Ovary (tissue), 10 donors: ENCODE data around the gene USP16. TPM values are rescaled to one million over a fixed set of nuclear protein-coding genes. Genes with fewer than 3 reads are reported as not detected.

Source experiments
- DNase-seq, 5 donors: peaks; one replicate each; pipeline ENCODE4 v3.0.0-alpha.2; 2019 to 2020
- H3K27ac ChIP-seq, 2 donors: fragments of 200-600 bp; one replicate each; pipeline versions ENCODE4 v1.5.1 to v1.8.0; 2019 to 2022
- H3K27me3 ChIP-seq: fragments of 200-600 bp; one replicate; pipeline ENCODE4 v1.8.0; 2022
- H3K36me3 ChIP-seq: fragments of 200-600 bp; sonication (generic); one replicate; pipeline ENCODE4 v1.5.1; 2019
- H3K4me1 ChIP-seq: one replicate; pipeline ENCODE4 v1.8.1; 2013; ENCODE audit warnings: mild to moderate bottlenecking, moderate library complexity; ENCODE audit not compliant: insufficient read depth
- H3K4me3 ChIP-seq: fragments of 200-600 bp; sonication (generic); one replicate; pipeline ENCODE4 v1.5.1; 2017
- H3K9me3 ChIP-seq, 2 donors: fragments of 200-600 bp in 1 of 2; sonication (generic) in 1 of 2; one replicate each; pipeline versions ENCODE4 v1.5.1 to v1.8.1; 2013 to 2019; ENCODE audit warnings: mild to moderate bottlenecking in 1 of 2, moderate library complexity in 1 of 2
- EP300 ChIP-seq: sonication (generic); formaldehyde crosslinking; IDR thresholded peaks from one replicate; pipeline ENCODE4 v1.6.1; 2017; ENCODE audit warnings: antibody characterized with exemption
- POLR2A ChIP-seq: fragments of 450-650 bp; IDR thresholded peaks from one replicate; pipeline ENCODE4 v1.6.1; 2017; ENCODE audit warnings: antibody characterized with exemption, mild to moderate bottlenecking, moderate library complexity
- WGBS, 3 donors: extraction: QIAGEN DNeasy Blood & Tissue Kit in 1 of 3; methylation state at CpG; one replicate each; pipeline versions ENCODE4 v1.1.5 to v1.1.7; 2013 to 2017; 5-methylcytosine and 5-hydroxymethylcytosine counted together
- intact Hi-C, 4 donors: fragments of 100-400 bp; cut with DNase I; formaldehyde crosslinking; loops; one replicate each; pipeline versions ENCODE4 v1.11.0 to v1.15.1; 2022 to 2023
- long read RNA-seq, 3 donors: library from polyadenylated mRNA in 2 of 3; unstranded in 2 of 3; transcript quantifications; one replicate each; pipeline ENCODE4 v2.0.0 and lab custom pipeline, GENCODE V29; 2021 to 2026
- polyA plus RNA-seq, 2 donors: library from polyadenylated mRNA; stranded (reverse); fragments of 200-250 nt in 1 of 2; fragments of 350-450 nt in 1 of 2; fragmentation: Illumina TruSeq in 1 of 2; extraction: RNeasy Lipid Tissue Mini Kit (QIAGEN cat#74804) in 1 of 2; gene quantifications; one replicate each; pipeline ENCODE4 v1.2.3, GENCODE V29; 2013 to 2014
- total RNA-seq, 7 donors: library from RNA; depleted of rRNA in 2 of 7; stranded (reverse); fragments of >200 nt in 2 of 7; fragmentation: NEBNext Ultra II Directional in 3 of 7; extraction: Animal tissue kit (Norgen Biotek cat#: 25700) in 3 of 7; gene quantifications; one replicate each; pipeline versions ENCODE4 v1.1.0 to v1.2.4, GENCODE V29; 2016 to 2023
- TF ChIP-seq, protein P1 (sequence below), 3 donors: fragments of 450-650 bp in 2 of 3; fragments of 200-600 bp in 1 of 3; IDR thresholded peaks; one replicate each; pipeline versions ENCODE4 v1.5.1 to v1.8.0; 2016 to 2022; ENCODE audit warnings: antibody characterized with exemption in 3 of 3, mild to moderate bottlenecking in 1 of 3
- donor health status: DM: no; HTN: no; CAD: no; lungs with moderate emphysema.
- donor health status: DM: no; HTN: no; CAD: no.
- donor health status: Bipolar disorder and iron deficiency.
- donor health status: DM: yes; HTN: yes; CAD: no.
- donor health status: DM: no; HTN: no; CAD: no.
- donor health status: DM: yes; HTN: yes; CAD: no.

The USP16 gene
- total RNA-seq (10 to 100 TPM; 25.9 to 46.6 (median 31.9) TPM), polyA plus RNA-seq (10 to 100 TPM; 25.5 to 27.8 TPM)
- long read RNA-seq, donor 1, partial matches to known transcripts: 17 of 23 reads
- long read RNA-seq, donor 1, other reads (novel, unspliced or antisense): 4 of 23 reads
- long read RNA-seq, donor 2, partial matches to known transcripts: 0 of 5 reads
- long read RNA-seq, donor 2, other reads (novel, unspliced or antisense): 0 of 5 reads
- long read RNA-seq, donor 3, transcript USP16-204 (18 exons, 2,963 nt): minor isoform, 12 of 36 reads
- long read RNA-seq, donor 3, transcript USP16-203 (18 exons, 2,960 nt): major isoform, 14 of 36 reads
- long read RNA-seq, donor 3, partial matches to known transcripts: 2 of 36 reads
- long read RNA-seq, donor 3, other reads (novel, unspliced or antisense): 7 of 36 reads

DNA sequence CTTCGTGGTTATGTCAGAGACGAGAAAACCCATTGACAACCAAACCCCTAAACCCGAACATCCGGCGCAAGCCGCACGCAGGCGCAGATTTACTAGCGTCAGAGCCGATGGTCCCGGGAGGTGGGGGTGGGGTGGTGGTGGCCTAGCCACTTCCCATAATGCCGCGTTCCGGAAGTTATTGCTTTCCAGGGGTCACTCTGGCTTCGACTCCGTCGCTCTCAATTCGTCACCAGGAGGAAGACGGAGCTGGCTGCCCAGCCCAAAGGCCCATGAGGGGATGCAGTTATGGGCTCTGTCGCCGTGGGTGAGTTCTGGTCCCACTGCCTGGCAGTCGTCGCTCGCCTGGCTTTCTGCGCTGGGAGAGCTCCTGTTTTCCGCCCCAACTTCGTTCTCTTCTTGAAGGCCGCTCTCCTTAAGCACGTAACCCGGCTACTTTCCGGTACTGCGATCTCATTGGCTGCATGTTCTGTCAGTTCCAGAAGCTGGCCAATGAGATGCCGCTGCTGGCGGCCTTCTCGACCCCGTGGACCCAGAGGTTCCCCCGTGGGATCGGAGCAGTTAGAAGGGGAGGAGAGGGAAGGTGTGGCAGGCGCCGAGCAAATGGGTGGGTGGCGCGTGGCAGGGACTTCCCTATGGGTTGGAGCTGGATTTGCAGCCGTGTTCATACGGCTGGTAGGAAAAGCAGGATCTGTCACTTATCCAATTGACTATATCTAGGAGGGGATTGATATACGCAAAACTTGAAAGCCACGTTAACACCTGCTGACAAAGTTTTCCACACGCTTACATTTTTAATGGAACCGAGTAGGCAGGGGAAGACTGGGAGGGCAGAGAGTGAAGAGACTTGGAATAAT, at the start of gene USP16:
Gene USP16, plus strand, starts transcription at position 195 of the 854 bp plus-strand sequence. CDS start 3,246 bp downstream, outside the sequence.
- no peaks in the 10 kb centered on the region for H3K27me3 ChIP-seq
- WGBS, 3 donors: 0 to 1% (median 0%) methylated on average over 39 to 48 of the region's 48 CpGs
- DNase-seq: peak; percentile 93 to 96 (median 96)
- H3K4me1 ChIP-seq: peaks cover 6% of the 10 kb centered on the region
- H3K27ac ChIP-seq: peak within 1 kb of the TSS; percentile 96 to 98
- no peaks in the 10 kb centered on the region for H3K9me3 ChIP-seq
- no peaks in the 10 kb centered on the region for H3K36me3 ChIP-seq
- intact Hi-C loops: loop anchor here in 1 of 4 donors (2.0 kb wide), 1 partner anchor 22 kb away; no protein-coding TSS in a partner anchor
- peak; percentile 79 for TF ChIP-seq EP300
- TF ChIP-seq POLR2A: peak; percentile 55
- TF ChIP-seq, protein P1, sequence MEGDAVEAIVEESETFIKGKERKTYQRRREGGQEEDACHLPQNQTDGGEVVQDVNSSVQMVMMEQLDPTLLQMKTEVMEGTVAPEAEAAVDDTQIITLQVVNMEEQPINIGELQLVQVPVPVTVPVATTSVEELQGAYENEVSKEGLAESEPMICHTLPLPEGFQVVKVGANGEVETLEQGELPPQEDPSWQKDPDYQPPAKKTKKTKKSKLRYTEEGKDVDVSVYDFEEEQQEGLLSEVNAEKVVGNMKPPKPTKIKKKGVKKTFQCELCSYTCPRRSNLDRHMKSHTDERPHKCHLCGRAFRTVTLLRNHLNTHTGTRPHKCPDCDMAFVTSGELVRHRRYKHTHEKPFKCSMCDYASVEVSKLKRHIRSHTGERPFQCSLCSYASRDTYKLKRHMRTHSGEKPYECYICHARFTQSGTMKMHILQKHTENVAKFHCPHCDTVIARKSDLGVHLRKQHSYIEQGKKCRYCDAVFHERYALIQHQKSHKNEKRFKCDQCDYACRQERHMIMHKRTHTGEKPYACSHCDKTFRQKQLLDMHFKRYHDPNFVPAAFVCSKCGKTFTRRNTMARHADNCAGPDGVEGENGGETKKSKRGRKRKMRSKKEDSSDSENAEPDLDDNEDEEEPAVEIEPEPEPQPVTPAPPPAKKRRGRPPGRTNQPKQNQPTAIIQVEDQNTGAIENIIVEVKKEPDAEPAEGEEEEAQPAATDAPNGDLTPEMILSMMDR (IDR thresholded peaks at IDR 0.05): peak in 1 of 3 donors; percentile 30
- peak within 1 kb of the TSS; percentile 61 for H3K4me3 ChIP-seq

DNA sequence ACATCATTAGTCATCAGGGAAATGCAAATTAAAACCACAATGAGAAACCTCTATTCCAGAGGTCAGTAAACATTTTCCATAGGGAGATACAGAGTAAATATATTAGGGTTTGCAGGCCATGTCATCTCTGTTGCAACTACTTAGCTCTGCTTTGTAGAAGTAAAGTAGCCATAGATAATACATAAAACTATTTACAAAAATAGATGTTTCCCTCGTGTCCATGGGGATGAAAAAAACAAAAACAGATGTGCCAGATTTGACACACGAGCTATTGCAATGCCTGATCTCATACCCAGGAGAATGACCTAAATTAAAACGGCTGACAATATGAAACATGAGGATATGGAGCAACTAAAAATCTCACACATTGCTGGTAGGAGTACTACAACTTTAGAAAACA, 49.1 kb upstream of the USP16 start:
- Histone ChIP-seq H3K36me3 (no peaks in the 10 kb centered on the region), H3K27me3 (no peaks in the 10 kb centered on the region), H3K4me3 (no peak overlapping the region), H3K9me3 (no peaks in the 10 kb centered on the region), H3K27ac (no peak overlapping the region), H3K4me1 (no peaks in the 10 kb centered on the region)
- intact Hi-C loops: no loop called here
- TF ChIP-seq EP300: no peak
- TF ChIP-seq, protein P1 (IDR thresholded peaks at IDR 0.05): no peak
- no peak for TF ChIP-seq POLR2A
- 43 to 56% (median 44%) methylated on average over 3 of the region's 3 CpGs for WGBS, 3 donors
- DNase-seq: no peak

DNA sequence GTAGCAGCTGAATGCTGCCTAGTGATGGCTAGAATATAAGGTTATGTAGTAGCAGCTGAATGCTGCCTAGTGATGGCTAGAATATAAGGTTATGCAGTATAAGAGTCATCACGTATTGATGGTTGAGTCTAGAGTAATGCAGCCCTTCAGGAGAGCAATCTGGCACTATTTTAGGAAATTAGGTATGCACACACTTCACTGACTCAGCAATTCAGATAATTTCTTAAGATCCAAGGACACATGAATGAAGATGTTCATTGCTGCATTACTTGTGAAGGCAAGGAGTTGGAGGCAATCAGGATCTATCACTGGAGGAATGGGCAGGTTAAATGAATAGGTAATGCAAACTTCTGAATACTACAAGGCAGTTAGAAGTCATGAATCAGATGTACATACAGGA, 45.4 kb upstream of the USP16 start:
- Histone ChIP-seq H3K4me1 (no peaks in the 10 kb centered on the region), H3K27me3 (no peaks in the 10 kb centered on the region), H3K36me3 (no peaks in the 10 kb centered on the region), H3K9me3 (no peaks in the 10 kb centered on the region), H3K27ac (no peak overlapping the region), H3K4me3 (no peak overlapping the region)
- TF ChIP-seq, protein P1 (IDR thresholded peaks at IDR 0.05): no peak
- no peak for TF ChIP-seq POLR2A
- no peak for TF ChIP-seq EP300
- DNase-seq: no peak
- WGBS, 3 donors: 72 to 87% (median 81%) methylated on average over 1 of the region's 1 CpG
- intact Hi-C loops: no loop called here

DNA sequence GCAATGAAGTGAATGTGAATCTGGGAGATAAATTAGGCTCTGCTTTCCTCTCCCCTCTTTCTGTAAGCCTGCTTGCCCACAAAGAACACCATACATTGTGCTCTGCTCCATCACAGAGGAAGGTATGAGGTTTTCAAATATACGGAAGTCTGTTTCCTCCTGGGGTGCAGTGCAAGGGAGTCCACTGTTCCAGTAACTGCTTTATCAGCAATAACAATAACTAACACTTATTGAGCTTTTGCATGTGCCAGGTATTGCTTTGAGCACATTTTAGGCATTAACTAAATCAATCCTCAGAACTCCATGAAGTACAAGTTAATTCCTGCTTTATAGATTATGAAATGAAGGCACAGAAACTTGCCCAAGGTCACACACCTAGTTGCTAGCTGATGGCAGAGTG, 41.8 kb upstream of the USP16 start:
- no peak for DNase-seq
- Histone ChIP-seq H3K27ac (no peak overlapping the region), H3K9me3 (no peaks in the 10 kb centered on the region), H3K27me3 (no peaks in the 10 kb centered on the region), H3K4me1 (no peaks in the 10 kb centered on the region), H3K36me3 (no peaks in the 10 kb centered on the region), H3K4me3 (no peak overlapping the region)
- intact Hi-C loops: no loop called here
- TF ChIP-seq POLR2A: no peak
- TF ChIP-seq, protein P1 (IDR thresholded peaks at IDR 0.05): no peak
- no peak for TF ChIP-seq EP300
- WGBS, 3 donors: 74 to 86% (median 84%) methylated on average over 1 of the region's 1 CpG
